Caki2 (cell line): Measurements from ENCODE around the gene SCG2. TPM values are rescaled to one million over a fixed set of nuclear protein-coding genes. Genes with fewer than 3 reads are reported as not detected.
"Not testable (repeated sequence)": the region's sequence is repeated elsewhere in the genome, so short reads cannot be mapped to it uniquely, and the experiment has no call there.

ENCODE experiments used
- DNase-seq: peaks from one replicate; pipeline ENCODE4 v3.0.0-alpha.2; 2015; ENCODE audit warnings: low read depth
- in situ Hi-C: cut with HindIII; loops from 2 replicates; pipeline ENCODE4 v1.10.0; 2016; ENCODE audit warnings: low sequenced_read_pairs, low pct_unique_long_range_greater_than_20kb, mixed read lengths
- total RNA-seq: library from RNA; depleted of rRNA; stranded (reverse); fragments of >200 nt; shearing (Covaris generic); gene quantifications from 2 replicates; pipeline ENCODE4 v1.2.3, GENCODE V29; 2014; ENCODE audit warnings: low replicate concordance

The SCG2 gene
- total RNA-seq, 1 experiment from 2014 or later: 3.1 TPM

DNA sequence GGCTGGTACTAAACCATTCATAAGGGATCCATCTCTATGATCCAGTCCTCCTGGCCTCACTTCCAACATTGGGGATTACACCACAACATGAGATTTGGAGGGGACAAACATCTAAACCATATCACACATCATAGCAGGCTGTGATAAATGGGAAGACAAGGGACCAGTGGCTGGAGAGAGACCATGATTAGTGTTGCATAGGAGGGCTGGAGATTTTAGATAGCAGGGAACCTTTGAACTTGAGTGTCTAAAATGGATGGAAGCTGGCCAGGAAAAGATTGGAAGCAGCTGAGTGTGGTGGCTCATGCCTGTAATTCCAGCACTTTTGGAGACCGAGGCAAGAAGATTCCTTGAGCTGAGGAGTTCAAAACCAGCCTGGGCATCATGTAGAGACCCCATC, 12.4 kb upstream of the SCG2 start:
- in situ Hi-C loops: no loop called here
- no peak for DNase-seq

- in situ Hi-C loops: no loop called here
- DNase-seq: peak; percentile 90
Observed at GRCh38 chr2:223613017-223613950, 11.1 kb upstream of the SCG2 start.

GRCh38 chr2:223612501-223612900, 10.3 kb upstream of the SCG2 start:
- in situ Hi-C loops: no loop called here
- DNase-seq: no peak

GRCh38 chr2:223611061-223611460, 8.9 kb upstream of the SCG2 start:
- in situ Hi-C loops: no loop called here
- no peak for DNase-seq

GRCh38 chr2:223607476-223607875, 5.3 kb upstream of the SCG2 start:
- DNase-seq: no peak
- in situ Hi-C loops: no loop called here

- DNase-seq: no peak
- in situ Hi-C loops: no loop called here
Observed at GRCh38 chr2:223606946-223607345, 4.8 kb upstream of the SCG2 start.

GRCh38 chr2:223604231-223604630, 2.1 kb upstream of the SCG2 start:
- no peak for DNase-seq
- in situ Hi-C loops: no loop called here

DNA sequence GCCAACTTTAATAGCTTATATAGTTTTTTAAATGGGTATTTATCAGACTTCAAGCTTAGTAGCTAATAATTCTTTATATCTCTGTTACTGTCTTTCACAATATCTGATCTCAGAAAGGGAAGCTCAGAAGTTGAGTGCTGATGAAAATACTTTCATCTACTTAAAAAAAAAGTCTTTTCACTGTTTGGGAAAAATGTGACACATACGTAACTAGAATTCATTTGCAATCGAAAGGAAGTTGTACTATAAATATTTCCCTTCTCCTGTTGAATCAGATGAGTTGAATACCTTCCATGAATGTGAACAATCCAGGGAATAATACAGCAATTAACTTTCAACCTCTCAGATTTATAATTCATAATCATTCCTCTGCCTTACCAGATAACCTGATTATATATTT, 811 bp upstream of the SCG2 start:
- in situ Hi-C loops: no loop called here
- no peak for DNase-seq

DNA sequence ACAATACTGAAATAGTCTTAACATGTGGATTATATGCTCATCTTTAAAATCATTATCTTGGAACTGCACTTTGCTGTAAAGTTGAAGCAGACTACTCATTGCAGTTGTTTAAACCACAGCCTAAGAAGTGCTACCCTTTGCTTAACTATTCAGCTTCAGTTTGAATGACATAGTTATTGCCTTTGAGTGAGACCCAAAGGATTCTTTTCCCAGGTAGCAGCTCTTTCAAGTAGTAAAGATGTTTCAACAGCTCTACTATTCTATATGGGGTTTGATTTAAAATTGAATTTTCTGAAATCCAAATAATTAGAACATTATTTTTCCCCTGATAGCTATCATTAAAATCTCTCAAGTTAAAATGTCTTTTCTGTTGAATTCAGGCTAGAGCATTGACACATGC, 1.1 kb downstream of the SCG2 start:
- no peak for DNase-seq
- in situ Hi-C loops: no loop called here

DNA sequence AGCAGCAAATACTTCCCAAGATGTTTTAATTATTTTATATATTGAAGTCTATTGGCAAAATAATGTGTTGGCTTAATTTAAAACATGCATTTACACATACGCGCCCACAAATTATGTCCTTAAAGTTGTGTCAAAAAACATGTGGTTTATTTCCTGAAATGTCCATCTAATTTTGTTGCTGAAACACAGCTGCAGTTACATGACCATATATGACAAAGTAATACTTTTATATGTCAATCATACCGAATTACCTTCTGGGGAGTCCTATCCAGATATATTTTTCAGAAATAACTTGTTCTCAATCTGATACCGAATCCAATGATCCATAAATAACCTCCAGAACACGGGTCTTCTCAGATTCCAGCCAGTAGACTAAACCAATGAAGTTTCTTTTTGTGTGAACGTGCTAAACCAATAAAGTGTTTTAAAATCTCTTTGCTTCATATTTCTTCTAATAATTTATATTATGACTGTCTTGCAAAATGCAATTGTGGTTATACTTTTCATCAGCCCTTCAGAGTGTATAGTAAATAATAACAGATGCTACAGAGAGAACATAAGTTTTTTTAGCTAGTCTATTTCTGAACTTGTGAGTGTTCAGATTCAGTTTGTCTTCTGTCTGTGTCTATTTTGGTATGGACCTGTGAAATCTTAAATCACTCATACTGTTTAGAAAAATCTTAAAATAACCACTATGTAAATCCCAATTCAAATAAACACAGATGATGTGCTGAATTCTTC, 2.4 kb downstream of the SCG2 start:
- no peak for DNase-seq
- in situ Hi-C loops: no loop called here

DNA sequence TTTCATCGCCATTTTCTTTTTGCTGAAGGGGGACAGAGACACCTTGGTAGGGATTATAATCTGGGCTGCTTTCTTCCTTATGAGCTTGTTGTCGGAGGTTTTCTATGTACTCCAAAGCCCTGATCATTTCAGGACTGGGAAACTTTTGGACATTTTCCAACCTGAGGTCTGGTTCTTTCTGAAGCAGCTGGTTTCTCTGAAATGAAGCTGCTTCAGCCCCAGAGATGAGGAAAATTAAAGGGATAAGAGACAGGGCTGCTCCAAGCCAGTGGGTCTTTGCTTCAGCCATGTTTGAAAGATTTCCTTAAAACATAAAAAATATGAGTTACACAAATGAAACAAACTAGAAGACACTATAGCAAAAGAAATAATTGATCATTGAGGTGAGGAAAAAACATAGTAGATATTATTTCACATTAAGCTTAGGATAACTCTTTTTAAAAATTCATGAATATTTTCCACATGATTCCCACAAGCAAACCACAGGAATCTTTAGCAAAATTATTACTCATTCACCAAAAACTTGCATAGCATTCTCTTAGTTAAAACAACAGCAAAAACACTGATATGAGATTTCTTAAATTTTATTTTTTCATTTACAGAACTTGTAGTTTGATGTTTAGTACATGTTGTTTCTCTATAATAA, 3.0 kb downstream of the SCG2 start:
- no peak for DNase-seq
- in situ Hi-C loops: no loop called here

DNA sequence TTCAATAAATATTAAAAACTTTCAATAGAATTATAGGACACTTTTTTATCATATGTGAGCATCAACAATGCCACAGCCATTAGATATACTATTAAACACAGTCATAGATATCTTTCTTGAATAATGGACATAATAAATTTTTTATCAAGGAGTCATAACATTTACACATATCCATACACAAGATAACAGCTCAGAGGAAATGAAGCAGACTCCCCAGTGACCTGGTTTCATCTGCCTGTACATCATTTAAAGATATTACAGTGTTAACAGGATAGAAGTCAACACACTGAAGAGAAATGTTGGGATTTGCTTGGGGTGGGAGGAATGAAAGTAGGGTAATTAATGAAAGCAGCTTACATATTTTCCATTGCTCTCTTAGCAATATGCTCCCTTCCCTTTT, 5.1 kb downstream of the SCG2 start:
- DNase-seq: no peak
- in situ Hi-C loops: no loop called here

- in situ Hi-C loops: no loop called here
- DNase-seq: no peak
Observed at GRCh38 chr2:223596208-223596607, 6.0 kb downstream of the SCG2 start.

GRCh38 chr2:223594831-223595230, 7.3 kb downstream of the SCG2 start:
- in situ Hi-C loops: no loop called here
- DNase-seq: no peak

DNA sequence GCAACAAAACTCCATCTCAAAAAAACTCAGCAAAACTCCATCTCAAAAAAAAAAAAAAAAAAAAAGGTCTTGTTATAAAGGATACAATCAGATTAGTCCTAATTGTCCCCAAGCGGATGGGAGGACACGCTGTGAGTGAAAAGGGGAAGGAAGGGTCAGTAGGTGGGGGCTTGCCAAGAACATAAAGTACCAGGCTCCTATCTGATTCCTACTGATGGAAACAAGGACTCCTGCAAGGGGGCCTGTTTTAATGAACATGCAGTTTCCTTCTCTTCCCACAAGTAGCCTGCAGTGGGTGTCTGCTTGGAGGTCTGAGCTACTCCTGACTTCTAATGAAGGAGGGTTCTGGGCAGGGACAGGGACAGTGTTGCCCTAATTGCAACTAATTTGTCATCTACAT, 7.9 kb downstream of the SCG2 start:
- DNase-seq: no peak
- in situ Hi-C loops: no loop called here

DNA sequence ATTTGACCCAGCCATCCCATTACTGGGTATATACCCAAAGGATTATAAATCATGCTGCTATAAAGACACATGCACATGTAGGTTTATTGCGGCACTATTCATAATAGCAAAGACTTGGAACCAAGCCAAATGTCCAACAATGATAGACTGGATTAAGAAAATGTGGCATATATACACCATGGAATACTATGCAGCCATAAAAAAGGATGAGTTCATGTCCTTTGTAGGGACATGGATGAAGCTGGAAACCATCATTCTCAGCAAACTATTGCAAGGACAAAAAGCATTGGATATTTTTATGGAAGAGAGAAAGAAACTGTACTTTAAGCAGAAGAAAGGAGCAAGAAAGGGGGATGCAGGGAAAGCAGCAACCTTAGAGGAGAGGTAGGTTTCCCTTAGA, 9.5 kb downstream of the SCG2 start:
- DNase-seq, in situ Hi-C loops: not testable (repeated sequence)

DNA sequence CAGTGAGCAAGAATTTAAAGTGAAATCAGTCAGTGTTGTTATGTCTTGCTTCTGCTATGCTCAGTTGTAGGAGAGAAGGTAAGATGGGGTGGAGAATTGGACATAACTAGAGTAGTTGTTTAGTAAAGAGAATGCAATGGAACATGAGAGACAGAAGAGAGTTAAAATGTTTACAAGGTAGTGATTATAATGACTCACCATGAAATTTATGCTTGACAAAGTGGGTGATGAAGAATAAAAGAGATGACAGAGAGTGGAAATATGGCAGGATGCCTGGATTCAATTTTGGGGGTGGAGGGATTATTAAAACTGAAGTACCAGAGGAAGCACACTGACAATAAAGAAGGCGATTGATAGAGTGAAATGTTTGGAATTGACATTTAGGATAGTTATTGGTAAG, 10.6 kb downstream of the SCG2 start:
- in situ Hi-C loops: no loop called here
- no peak for DNase-seq

- in situ Hi-C loops: no loop called here
- DNase-seq: no peak
Observed at GRCh38 chr2:223590964-223591363, 11.2 kb downstream of the SCG2 start.

- in situ Hi-C loops: no loop called here
- DNase-seq: no peak
Observed at GRCh38 chr2:223589901-223590300, 12.3 kb downstream of the SCG2 start.
